ENCODE data around the gene SF3B2. TPM values are rescaled to one million over a fixed set of nuclear protein-coding genes. Genes with fewer than 3 reads are reported as not detected.

SF3B2 gene
- total and polyA plus RNA-seq, 2 donors (not counting 1 experiment from before 2014, with no cell fraction given): 139 to 205 TPM

DNA sequence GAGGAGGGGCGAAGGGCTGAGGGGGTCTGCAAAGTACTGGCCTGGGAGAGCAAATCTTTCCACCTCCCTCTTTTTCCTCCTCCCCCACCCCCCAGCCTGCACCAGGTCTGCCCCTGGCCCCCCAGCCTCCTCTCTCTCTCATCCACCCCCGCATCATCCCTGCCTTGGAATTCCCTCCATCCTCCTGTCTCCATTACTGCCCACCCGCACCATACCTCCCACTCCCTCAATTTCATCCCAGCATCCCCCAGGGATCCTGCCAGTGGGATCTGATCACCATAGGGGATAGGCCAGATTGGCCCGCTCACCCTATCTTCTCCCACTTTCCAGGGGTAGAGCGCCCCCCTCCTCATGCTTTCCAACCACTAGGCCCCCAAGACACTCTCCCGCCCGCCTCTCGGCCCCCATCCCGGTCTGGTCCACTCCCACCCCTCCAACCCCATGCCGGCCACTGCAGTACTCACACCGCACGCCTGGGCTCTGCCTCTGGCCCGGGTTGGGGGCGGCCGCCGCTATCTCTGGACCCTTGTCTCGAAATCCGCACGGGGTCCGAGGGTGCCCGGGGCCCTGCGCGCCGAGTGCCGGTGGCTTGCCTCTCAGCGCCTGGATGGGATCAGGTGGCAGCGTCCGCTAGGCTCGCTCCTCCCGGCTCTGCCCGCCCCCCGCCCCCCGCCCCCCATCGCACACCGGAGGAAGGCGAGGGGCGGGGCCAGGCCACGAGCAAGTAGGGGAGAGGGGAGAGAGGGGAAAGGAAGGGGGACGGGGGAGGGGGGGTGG lies 3.4 kb upstream of the SF3B2 start, which contains the start of gene GAL3ST3:
Gene GAL3ST3 (minus strand): TSS at position 615 of the 777 bp plus-strand sequence. CDS start 3,746 bp downstream, outside the sequence.
- Histone ChIP-seq H3K27ac (ENCODE audit: low read length in 2 of 2) (no peak within 1 kb of the TSS), H4K20me1 (ENCODE audit: control insufficient read depth, insufficient read depth, low read length, poor library complexity, severe bottlenecking) (peaks cover 10% of the 10 kb centered on the region), H3K79me2 (ENCODE audit: control insufficient read depth, insufficient read depth, low read length) (peaks cover 44% of the 10 kb centered on the region), H3K4me2 (replicated peaks; ENCODE audit: low read depth, low read length, poor library complexity, severe bottlenecking) (peak within 1 kb of the TSS; percentile 43), H3K4me3 (ENCODE audit: control extremely low read depth in 1 of 5, extremely low read depth in 1 of 5, insufficient read depth in 1 of 5, low read depth in 2 of 5, low read length in 4 of 5) (no peak within 1 kb of the TSS), H3K9me3 (ENCODE audit: control extremely low read depth in 1 of 3, control insufficient read depth in 2 of 3, insufficient read depth in 1 of 3, low read length in 2 of 3) (no peaks in the 10 kb centered on the region), H3K4me1 (ENCODE audit: control insufficient read depth in 2 of 2, insufficient read depth in 2 of 2, low read length in 2 of 2) (peaks cover 25 to 36% of the 10 kb centered on the region in 2 donors), H3K27me3 (replicated peaks in 1 of 4; ENCODE audit: control extremely low read depth in 1 of 4, control insufficient read depth in 3 of 4, insufficient read depth in 4 of 4, low read length in 3 of 4) (peaks cover 0 to 35% (median 5%) of the 10 kb centered on the region in 4 experiments), H2AFZ (ENCODE audit: insufficient read depth, low read depth, low read length, poor library complexity, severe bottlenecking) (peak within 1 kb of the TSS; percentile 36), H3K9ac (ENCODE audit: low read length) (no peak within 1 kb of the TSS), H3K36me3 (replicated peaks in 1 of 2; ENCODE audit: control extremely low read depth in 1 of 2, control insufficient read depth in 1 of 2, extremely low read depth in 1 of 2, insufficient read depth in 2 of 2, low read length in 1 of 2) (peaks cover 0 to 5% of the 10 kb centered on the region in 2 experiments)
- no peaks in the 10 kb centered on the region for H3K9me3 Mint-ChIP-seq (ENCODE audit: insufficient read depth)
- intact Hi-C loops (cut with micrococcal nuclease): no loop called here
- H3K27me3 Mint-ChIP-seq: peaks cover 12% of the 10 kb centered on the region
- peak within 1 kb of the TSS; percentile 26 for H3K4me3 Mint-ChIP-seq
- H3K4me1 Mint-ChIP-seq: peaks cover 34% of the 10 kb centered on the region
- ATAC-seq (ENCODE audit: low read depth): no peak
- 19% methylated on average over 31 of the region's 39 CpGs for WGBS (ENCODE audit: insufficient coverage)
- CTCF ChIA-PET: interaction anchor here (1.0 kb wide), 1 partner anchor 85 kb away, joined by 3 read pairs; no protein-coding TSS in a partner anchor
- TF ChIP-seq EZH2 (IDR thresholded peaks at IDR 0.05; ENCODE audit: borderline replicate concordance, insufficient read depth, low read depth, low read length, poor library complexity, severe bottlenecking): no peak
- TF ChIP-seq, protein P1, sequence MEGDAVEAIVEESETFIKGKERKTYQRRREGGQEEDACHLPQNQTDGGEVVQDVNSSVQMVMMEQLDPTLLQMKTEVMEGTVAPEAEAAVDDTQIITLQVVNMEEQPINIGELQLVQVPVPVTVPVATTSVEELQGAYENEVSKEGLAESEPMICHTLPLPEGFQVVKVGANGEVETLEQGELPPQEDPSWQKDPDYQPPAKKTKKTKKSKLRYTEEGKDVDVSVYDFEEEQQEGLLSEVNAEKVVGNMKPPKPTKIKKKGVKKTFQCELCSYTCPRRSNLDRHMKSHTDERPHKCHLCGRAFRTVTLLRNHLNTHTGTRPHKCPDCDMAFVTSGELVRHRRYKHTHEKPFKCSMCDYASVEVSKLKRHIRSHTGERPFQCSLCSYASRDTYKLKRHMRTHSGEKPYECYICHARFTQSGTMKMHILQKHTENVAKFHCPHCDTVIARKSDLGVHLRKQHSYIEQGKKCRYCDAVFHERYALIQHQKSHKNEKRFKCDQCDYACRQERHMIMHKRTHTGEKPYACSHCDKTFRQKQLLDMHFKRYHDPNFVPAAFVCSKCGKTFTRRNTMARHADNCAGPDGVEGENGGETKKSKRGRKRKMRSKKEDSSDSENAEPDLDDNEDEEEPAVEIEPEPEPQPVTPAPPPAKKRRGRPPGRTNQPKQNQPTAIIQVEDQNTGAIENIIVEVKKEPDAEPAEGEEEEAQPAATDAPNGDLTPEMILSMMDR (IDR thresholded peaks at IDR 0.05): no peak
- peak within 1 kb of the TSS; percentile 59 for H3K27ac Mint-ChIP-seq
- DNase-seq: no peak
- POLR2A ChIA-PET: interaction anchor here (0.6 kb wide), 1 partner anchor 90 kb away, joined by 4 read pairs; no protein-coding TSS in a partner anchor
